ENCODE measurements around the gene FNDC4. TPM values are rescaled to one million over a fixed set of nuclear protein-coding genes. Genes with fewer than 3 reads are reported as not detected.
"Not testable (repeated sequence)": the region's sequence is repeated elsewhere in the genome, so short reads cannot be mapped to it uniquely, and the experiment has no call there.

FNDC4 gene, protein sequence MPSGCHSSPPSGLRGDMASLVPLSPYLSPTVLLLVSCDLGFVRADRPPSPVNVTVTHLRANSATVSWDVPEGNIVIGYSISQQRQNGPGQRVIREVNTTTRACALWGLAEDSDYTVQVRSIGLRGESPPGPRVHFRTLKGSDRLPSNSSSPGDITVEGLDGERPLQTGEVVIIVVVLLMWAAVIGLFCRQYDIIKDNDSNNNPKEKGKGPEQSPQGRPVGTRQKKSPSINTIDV
- not detected for total RNA-seq

GRCh38 chr2:27494944-27495554 lies at the start of gene FNDC4:
FNDC4 (minus strand) TSS chr2:27495200; CDS start chr2:27494679, 521 bp downstream.
- ATAC-seq (peak; percentile 54), DNase-seq (peak; percentile 9)
- POLR2A ChIA-PET: no interaction called here
- Mint-ChIP-seq H3K9me3 (no peaks in the 10 kb centered on the region), H3K4me1 (ENCODE audit: low read depth) (peaks cover 14% of the 10 kb centered on the region), H3K36me3 (ENCODE audit: low read depth) (no peaks in the 10 kb centered on the region), H3K27ac (no peak within 1 kb of the TSS), H3K4me3 (peak within 1 kb of the TSS; percentile 51), H3K27me3 (peaks cover 41% of the 10 kb centered on the region)
- CTCF ChIA-PET: interaction anchor here (0.9 kb wide), 1 partner anchor 66 kb away, joined by 3 read pairs; no protein-coding TSS in a partner anchor
- TF ChIP-seq CTCF (IDR thresholded peaks at IDR 0.05): no peak
- intact Hi-C loops (cut with micrococcal nuclease): no loop called here

DNA sequence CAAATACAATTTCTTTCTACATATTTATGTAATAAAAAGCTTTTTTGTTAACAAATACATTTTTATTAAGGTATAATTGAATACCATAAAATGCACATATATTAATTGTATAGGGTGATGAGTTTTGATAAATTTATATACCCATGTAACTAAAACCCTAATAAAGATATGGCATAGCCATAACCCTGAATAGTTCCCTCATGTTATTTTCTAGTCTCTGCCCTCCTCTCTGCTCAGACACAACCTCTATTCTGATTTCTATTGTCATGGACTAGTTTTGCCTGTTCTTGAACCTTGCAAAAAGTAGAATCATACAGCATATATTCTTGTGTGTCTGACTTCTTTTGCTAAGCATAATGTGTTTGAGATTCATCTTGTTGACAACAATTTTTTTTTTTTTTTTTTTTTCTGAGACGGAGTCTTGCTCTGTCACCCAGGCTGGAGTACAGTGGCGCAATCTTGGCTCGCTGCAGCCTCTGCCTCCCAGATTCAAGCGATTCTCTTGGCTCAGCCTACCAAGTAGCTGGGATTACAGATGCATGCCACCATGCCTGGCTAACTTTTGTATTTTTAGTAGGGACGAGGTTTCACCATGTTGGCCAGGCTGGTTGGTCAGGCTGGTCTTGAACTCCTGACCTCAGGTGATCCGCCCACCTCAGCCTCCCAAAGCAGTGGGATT lies 49.3 kb upstream of the FNDC4 start:
- no peaks in the 10 kb centered on the region for H3K36me3 Mint-ChIP-seq (ENCODE audit: low read depth)
- CTCF ChIA-PET: no interaction called here
- no peak for ATAC-seq

DNA sequence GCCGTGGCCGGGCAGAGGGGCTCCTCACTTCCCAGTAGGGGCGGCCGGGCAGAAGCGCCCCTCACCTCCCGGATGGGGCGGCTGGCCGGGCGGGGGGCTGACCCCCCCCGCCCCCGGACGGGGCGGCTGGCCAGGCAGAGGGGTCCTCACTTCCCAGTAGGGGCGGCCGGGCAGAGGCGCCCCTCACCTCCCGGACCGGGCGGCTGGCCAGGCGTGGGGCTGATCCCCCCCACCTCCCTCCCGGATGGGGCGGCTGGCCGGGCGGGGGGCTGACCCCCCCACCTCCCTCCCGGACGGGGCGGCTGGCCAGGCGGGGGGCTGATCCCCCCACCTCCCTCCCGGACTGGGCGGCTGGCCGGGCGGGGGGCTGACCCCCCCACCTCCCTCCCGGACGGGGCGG lies 44.6 kb upstream of the FNDC4 start:
- POLR2A ChIA-PET; H3K4me1 Mint-ChIP-seq (ENCODE audit: low read depth); H3K27me3 Mint-ChIP-seq; ATAC-seq; DNase-seq; H3K36me3 Mint-ChIP-seq (ENCODE audit: low read depth); H3K9me3 Mint-ChIP-seq; H3K27ac Mint-ChIP-seq; H3K4me3 Mint-ChIP-seq; intact Hi-C loops (cut with micrococcal nuclease); CTCF ChIA-PET: not testable (repeated sequence)

More for the DNA sequence above, 49.3 kb upstream of the FNDC4 start:
- no peak for TF ChIP-seq CTCF (IDR thresholded peaks at IDR 0.05)
- POLR2A ChIA-PET: no interaction called here
- H3K27me3 Mint-ChIP-seq: peaks cover 1% of the 10 kb centered on the region
- H3K9me3 Mint-ChIP-seq: no peaks in the 10 kb centered on the region
- H3K4me1 Mint-ChIP-seq (ENCODE audit: low read depth): no peaks in the 10 kb centered on the region
- DNase-seq: no peak
- no peak overlapping the region for H3K27ac Mint-ChIP-seq
- H3K4me3 Mint-ChIP-seq: no peak overlapping the region
- intact Hi-C loops (cut with micrococcal nuclease): no loop called here

DNA sequence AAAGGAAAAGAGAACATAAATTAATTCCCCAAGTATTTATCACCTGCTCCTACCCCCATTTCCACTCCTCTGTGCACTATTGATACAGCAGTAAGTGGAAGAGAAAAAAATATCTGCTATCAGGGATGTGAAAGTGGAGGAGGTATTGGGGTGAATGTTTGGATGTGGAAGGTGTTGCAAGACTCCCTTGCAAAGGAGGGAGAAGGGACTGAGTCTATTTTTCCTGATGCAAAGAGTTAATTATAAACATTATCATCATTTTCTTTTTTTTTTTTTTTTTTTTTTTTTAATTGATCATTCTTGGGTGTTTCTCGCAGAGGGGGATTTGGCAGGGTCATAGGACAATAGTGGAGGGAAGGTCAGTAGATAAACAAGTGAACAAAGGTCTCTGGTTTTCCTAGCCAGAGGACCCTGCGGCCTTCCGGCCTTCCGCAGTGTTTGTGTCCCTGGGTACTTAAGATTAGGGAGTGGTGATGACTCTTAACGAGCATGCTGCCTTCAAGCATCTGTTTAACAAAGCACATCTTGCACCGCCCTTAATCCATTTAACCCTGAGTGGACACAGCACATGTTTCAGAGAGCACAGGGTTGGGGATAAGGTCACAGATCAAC lies 43.9 kb upstream of the FNDC4 start:
- H3K27ac Mint-ChIP-seq; H3K9me3 Mint-ChIP-seq; H3K27me3 Mint-ChIP-seq; intact Hi-C loops (cut with micrococcal nuclease); CTCF ChIA-PET; H3K36me3 Mint-ChIP-seq (ENCODE audit: low read depth); H3K4me1 Mint-ChIP-seq (ENCODE audit: low read depth); POLR2A ChIA-PET; H3K4me3 Mint-ChIP-seq; ATAC-seq; DNase-seq: not testable (repeated sequence)

GRCh38 chr2:27537287-27537686 lies 42.3 kb upstream of the FNDC4 start:
- TF ChIP-seq CTCF (IDR thresholded peaks at IDR 0.05): no peak
- Mint-ChIP-seq H3K4me3 (no peak overlapping the region), H3K27ac (no peak overlapping the region), H3K9me3 (no peaks in the 10 kb centered on the region), H3K36me3 (ENCODE audit: low read depth) (no peaks in the 10 kb centered on the region), H3K4me1 (ENCODE audit: low read depth) (no peaks in the 10 kb centered on the region), H3K27me3 (peaks cover 4% of the 10 kb centered on the region)
- ATAC-seq (no peak), DNase-seq (no peak)
- intact Hi-C loops (cut with micrococcal nuclease): no loop called here
- ChIA-PET CTCF (no interaction called here), POLR2A (no interaction called here)

Measured in activated CD8-positive, alpha-beta T cell treated with anti-CD3 and anti-CD28 coated beads for 36 hours (primary cell).